ENCODE data around the gene SKAP1. TPM values are rescaled to one million over a fixed set of nuclear protein-coding genes. Genes with fewer than 3 reads are reported as not detected.

SKAP1 gene
- total RNA-seq, 1 donor from 2014 or later: 0.69 TPM

DNA sequence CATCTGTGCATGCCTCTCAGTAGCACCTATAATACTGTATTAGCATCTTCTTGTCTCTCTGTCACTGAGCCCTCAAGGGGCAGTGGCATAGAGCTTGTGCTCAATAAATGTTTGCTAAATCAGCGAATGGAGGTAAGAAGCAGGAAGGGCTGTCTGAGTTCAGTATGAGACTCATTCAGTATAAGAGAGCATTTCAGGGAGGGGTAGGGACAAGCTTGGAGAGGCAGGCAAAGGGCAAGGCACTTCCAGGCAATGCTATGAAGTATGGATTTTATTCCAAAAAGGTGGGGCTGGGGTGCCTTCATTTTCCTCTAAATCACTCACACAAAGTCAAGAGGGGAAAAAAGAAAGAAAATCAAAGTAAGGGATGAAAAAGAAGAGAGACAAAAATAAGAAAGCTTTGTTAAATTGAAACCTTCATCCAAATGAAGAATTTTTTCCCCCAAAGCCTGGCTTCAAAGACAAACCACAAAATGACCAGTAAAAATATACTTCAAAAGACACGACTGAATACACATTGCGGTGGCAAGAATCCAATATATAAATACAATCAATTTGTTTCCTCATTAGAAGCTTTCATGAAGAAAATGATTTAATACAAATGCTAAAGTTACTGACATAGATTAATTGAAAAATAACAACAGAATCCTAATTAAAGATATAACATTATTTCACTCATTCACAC, 51.2 kb downstream of the SKAP1 start:
- H3K27ac Mint-ChIP-seq: no peak overlapping the region

DNA sequence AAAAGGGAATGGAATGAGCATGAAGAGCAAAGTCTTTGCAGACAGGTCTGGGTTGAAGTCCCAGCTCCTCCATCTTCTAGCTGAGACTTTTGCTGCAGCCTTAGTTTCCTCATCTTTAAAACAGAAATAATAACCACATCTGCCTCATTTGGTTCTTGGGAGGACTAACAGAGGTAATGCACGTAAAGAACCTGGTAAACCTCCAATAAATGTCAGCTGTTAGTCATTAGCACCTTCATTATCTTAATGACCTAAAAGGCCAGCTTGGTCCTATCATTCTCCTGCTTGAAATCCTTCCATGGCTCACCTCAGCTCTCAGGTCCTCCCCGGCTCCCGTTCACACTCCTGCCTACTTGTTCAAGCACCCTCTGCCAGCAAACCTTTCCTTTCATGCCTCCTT, 51.8 kb downstream of the SKAP1 start:
- H3K4me3 Mint-ChIP-seq (ENCODE audit: low read depth): no peak overlapping the region
- no peak overlapping the region for H3K27ac Mint-ChIP-seq
- TF ChIP-seq, protein P1, sequence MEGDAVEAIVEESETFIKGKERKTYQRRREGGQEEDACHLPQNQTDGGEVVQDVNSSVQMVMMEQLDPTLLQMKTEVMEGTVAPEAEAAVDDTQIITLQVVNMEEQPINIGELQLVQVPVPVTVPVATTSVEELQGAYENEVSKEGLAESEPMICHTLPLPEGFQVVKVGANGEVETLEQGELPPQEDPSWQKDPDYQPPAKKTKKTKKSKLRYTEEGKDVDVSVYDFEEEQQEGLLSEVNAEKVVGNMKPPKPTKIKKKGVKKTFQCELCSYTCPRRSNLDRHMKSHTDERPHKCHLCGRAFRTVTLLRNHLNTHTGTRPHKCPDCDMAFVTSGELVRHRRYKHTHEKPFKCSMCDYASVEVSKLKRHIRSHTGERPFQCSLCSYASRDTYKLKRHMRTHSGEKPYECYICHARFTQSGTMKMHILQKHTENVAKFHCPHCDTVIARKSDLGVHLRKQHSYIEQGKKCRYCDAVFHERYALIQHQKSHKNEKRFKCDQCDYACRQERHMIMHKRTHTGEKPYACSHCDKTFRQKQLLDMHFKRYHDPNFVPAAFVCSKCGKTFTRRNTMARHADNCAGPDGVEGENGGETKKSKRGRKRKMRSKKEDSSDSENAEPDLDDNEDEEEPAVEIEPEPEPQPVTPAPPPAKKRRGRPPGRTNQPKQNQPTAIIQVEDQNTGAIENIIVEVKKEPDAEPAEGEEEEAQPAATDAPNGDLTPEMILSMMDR (IDR thresholded peaks at IDR 0.05; ENCODE audit: unreplicated experiment): no peak
- peaks cover 4% of the 10 kb centered on the region for H3K4me1 Mint-ChIP-seq (ENCODE audit: low read depth)
- DNase-seq (ENCODE audit: low spot score, unreplicated experiment): no peak
- peaks cover 4% of the 10 kb centered on the region for H3K27me3 Mint-ChIP-seq
- no peaks in the 10 kb centered on the region for H3K36me3 Mint-ChIP-seq (ENCODE audit: insufficient read depth)
- no peaks in the 10 kb centered on the region for H3K9me3 Mint-ChIP-seq (ENCODE audit: low read depth)

More for the DNA sequence above, 51.2 kb downstream of the SKAP1 start:
- Mint-ChIP-seq H3K4me3 (ENCODE audit: low read depth) (no peak overlapping the region), H3K9me3 (ENCODE audit: low read depth) (no peaks in the 10 kb centered on the region), H3K36me3 (ENCODE audit: insufficient read depth) (no peaks in the 10 kb centered on the region), H3K4me1 (ENCODE audit: low read depth) (peaks cover 4% of the 10 kb centered on the region), H3K27me3 (peaks cover 5% of the 10 kb centered on the region)
- TF ChIP-seq, protein P1 (IDR thresholded peaks at IDR 0.05; ENCODE audit: unreplicated experiment): no peak
- DNase-seq (ENCODE audit: low spot score, unreplicated experiment): no peak

DNA sequence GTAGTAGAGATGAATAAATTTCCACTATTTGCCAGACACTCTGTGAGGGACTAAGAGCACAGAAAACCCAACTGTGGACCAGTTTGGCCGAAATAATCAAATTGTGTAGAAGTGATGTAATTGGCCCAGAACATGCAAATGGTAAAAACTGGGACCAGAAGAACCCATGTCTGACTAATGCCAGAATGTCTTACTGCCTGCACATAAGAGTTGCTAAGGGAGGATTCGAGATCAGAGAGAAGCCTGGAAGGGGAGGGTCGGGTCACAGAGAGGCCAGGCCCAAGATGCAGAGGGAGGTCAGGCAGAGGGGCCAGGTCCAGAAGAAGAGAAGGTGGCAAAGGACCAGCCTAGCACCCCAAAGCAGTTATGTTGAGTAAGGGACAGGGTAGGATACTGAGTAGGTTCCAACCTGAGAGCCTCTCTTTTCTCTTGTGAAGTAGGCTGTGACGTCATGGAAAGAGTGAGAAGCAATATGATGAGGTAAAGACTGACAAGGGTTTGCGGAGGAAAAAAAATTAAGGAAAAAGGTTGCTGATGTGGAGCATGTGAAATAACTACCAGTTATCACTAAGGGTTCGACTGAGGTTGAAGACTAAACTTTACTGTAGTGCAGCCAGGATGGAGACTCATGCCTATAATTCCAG, 53.2 kb downstream of the SKAP1 start:
- no peaks in the 10 kb centered on the region for H3K4me1 Mint-ChIP-seq (ENCODE audit: low read depth)
- peaks cover 4% of the 10 kb centered on the region for H3K27me3 Mint-ChIP-seq
- TF ChIP-seq, protein P1 (IDR thresholded peaks at IDR 0.05; ENCODE audit: unreplicated experiment): no peak
- H3K36me3 Mint-ChIP-seq (ENCODE audit: insufficient read depth): no peaks in the 10 kb centered on the region
- H3K4me3 Mint-ChIP-seq (ENCODE audit: low read depth): no peak overlapping the region
- H3K27ac Mint-ChIP-seq: no peak overlapping the region
- DNase-seq (ENCODE audit: low spot score, unreplicated experiment): no peak
- no peaks in the 10 kb centered on the region for H3K9me3 Mint-ChIP-seq (ENCODE audit: low read depth)

DNA sequence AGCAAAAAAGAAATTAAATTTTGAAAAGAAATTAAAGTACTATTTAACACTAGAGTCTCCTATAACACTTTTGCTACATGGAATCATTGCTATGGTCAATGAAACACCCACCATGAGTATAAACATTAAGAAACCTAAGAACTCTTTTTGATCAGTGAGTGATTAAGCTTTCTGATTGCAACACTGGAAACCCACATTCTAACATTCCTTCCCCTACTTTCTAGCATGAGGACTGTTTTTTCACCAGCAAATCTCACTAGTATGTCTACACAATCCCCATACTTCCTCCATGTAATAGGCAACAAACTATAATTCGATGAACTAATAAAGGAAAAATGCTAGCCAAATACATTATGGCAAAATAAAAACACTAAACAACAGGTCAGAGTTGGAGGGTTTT, 54.7 kb downstream of the SKAP1 start:
- Mint-ChIP-seq H3K27me3 (no peaks in the 10 kb centered on the region), H3K4me1 (ENCODE audit: low read depth) (no peaks in the 10 kb centered on the region), H3K27ac (no peak overlapping the region), H3K4me3 (ENCODE audit: low read depth) (no peak overlapping the region), H3K36me3 (ENCODE audit: insufficient read depth) (no peaks in the 10 kb centered on the region), H3K9me3 (ENCODE audit: low read depth) (no peaks in the 10 kb centered on the region)
- DNase-seq (ENCODE audit: low spot score, unreplicated experiment): no peak
- TF ChIP-seq, protein P1 (IDR thresholded peaks at IDR 0.05; ENCODE audit: unreplicated experiment): no peak

DNA sequence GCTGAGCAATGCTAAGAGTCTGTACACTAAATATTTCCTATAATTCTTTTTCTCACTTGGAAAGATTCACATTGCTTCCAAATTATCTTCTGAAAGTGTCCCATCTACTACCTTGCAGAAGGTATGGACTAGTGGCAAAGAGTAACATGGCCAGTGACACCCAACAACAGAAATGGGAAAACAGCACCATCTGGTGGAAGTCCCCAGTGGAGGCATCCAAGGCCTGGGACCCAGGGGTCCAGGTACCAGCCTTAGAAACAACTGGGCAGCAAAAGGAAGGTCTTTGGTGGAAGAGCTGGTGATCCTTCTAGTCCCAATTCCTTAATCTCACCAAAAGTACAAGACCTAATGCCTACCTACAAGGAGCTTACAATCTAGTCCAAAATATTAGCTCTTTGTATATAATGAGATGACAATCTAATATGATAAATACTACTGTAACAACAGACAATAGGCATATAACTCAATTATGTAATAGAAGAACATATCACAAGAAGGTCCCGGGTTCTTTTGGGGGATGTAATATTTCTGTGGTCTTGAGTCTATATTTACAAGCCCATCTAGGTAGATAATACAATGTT, 55.3 kb downstream of the SKAP1 start:
- no peak for DNase-seq (ENCODE audit: low spot score, unreplicated experiment)
- Mint-ChIP-seq H3K9me3 (ENCODE audit: low read depth) (no peaks in the 10 kb centered on the region), H3K36me3 (ENCODE audit: insufficient read depth) (no peaks in the 10 kb centered on the region), H3K27ac (no peak overlapping the region), H3K4me1 (ENCODE audit: low read depth) (no peaks in the 10 kb centered on the region), H3K27me3 (no peaks in the 10 kb centered on the region), H3K4me3 (ENCODE audit: low read depth) (no peak overlapping the region)
- TF ChIP-seq, protein P1 (IDR thresholded peaks at IDR 0.05; ENCODE audit: unreplicated experiment): peak; percentile 54

Data from progenitor cell of endocrine pancreas (in vitro differentiated cells).